GM12891 (cell line): Measurements from ENCODE around the gene PHF24.
A peak's percentile ranks its signal among the peaks of the same experiment; 100 is the strongest.
"Not testable (repeated sequence)": the region's sequence is repeated elsewhere in the genome, so short reads cannot be mapped to it uniquely, and the experiment has no call there.

Experiments
- DNase-seq: peaks from one replicate; pipeline ENCODE4 v3.0.0; 2011; ENCODE audit warnings: low spot score; ENCODE audit not compliant: insufficient read length
- FAIRE-seq: peaks from 2 replicates; lab custom pipeline; 2011; peaks lifted over from hg19 to GRCh38; lab: Jason Lieb, UNC
- PAX5 ChIP-seq: IDR thresholded peaks from 2 replicates; pipeline ENCODE4 v1.6.1; 2011; ENCODE audit warnings: low read length, moderate library complexity, mild to moderate bottlenecking; ENCODE audit not compliant: insufficient read depth, severe bottlenecking
- POLR2A ChIP-seq: IDR thresholded peaks from 2 replicates; pipeline ENCODE4 v1.6.1; 2011; ENCODE audit warnings: low read depth, low read length, control low read depth
- POLR2AphosphoS5 ChIP-seq: IDR thresholded peaks from 2 replicates; pipeline ENCODE4 v1.6.1; 2011; ENCODE audit warnings: low read depth, low read length, control low read depth
- POU2F2 ChIP-seq: IDR thresholded peaks from 2 replicates; pipeline ENCODE4 v1.6.1; 2011; ENCODE audit warnings: low read depth, mild to moderate bottlenecking, control low read depth, low read length, moderate library complexity
- SPI1 ChIP-seq: IDR thresholded peaks from 2 replicates; pipeline ENCODE4 v1.6.1; 2011; ENCODE audit warnings: low read depth, low read length, control low read depth
- TAF1 ChIP-seq: IDR thresholded peaks from 2 replicates; pipeline ENCODE4 v1.6.1; 2011; ENCODE audit warnings: low read depth, low read length, control low read depth

PHF24 gene

DNA sequence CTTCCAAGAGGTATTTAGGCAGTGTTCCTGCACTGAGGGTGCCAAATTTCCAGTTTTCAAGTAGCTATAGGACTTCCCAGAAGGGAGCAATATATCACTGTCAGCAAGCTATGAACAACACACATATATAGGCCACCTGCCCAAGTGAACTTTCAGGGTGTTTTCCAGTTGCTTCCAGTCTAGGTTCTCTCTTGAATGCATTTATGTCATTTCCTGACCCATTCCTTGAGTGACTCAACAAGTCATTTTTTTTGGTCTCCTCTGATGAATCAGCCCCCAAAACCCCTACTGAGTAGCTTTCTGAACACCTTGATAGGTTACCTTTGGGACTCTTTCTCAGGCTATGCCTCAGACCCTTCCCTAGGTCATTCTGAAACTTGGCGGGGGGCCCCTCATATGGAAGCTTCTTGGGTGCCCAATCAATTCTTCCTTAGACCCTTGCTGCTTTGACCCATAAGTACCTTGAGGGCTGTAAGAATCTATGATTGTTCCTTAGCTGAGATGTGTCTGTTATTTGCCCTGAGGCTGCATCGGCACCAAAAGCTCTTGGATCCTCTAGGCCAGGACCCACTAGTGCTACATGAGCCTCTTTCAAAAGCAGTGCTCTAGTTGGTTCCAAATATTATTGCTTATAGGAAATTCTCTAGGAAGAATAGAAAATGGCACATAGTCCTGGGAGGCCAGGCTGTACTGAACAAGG lies 43.9 kb downstream of the PHF24 start:
- DNase-seq (no peak), FAIRE-seq (no peak)
- TF ChIP-seq POU2F2, result no peak
- TF ChIP-seq POLR2AphosphoS5, result no peak
- no peak for TF ChIP-seq POLR2A
- no peak for TF ChIP-seq TAF1
- TF ChIP-seq PAX5, result no peak
- TF ChIP-seq SPI1, result no peak

DNA sequence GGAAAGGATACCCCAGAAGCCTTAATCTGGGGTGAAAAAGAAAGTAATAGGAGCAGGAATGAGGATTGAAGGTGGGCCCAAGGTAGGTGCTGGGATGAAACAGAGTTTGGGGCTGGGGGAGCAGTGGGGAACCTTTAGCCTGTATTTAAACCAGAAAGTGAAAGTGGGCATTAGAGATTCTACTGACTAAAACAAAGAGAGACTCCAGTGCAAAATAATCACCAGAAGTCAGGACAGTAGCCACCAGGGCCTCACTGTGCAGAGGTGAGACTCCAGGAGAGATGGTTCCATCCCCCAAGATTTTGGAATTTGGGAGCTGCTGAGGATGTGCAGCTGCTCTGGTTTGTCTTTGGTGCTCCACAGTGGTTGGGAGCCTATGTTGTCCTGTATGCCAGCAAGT lies 44.5 kb downstream of the PHF24 start:
- TF ChIP-seq TAF1 (no peak), POLR2A (no peak), POLR2AphosphoS5 (no peak), SPI1 (no peak), POU2F2 (no peak), PAX5 (no peak)
- no peak for DNase-seq
- FAIRE-seq, result no peak

DNA sequence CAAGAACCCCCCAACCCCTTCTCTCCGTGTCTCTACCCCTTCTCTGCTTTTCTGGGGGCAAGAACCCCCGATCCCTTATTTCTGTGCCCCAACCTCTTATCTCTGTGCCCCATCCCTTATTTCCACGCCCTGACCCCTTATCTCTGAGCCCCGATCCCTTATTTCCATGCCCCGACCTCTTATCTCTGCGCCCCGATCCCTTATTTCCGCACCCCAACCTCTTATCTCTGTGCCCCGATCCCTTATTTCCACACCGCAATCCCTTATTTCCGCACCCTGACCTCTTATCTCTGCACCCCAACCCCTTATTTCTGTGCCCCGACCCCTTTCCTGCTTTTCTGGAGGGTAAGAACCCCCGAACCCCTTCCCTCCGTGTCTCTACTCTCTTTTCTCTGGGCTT lies 46.2 kb downstream of the PHF24 start:
- DNase-seq, FAIRE-seq: not testable (repeated sequence)

- no peak for DNase-seq
These were observed 52.4 kb downstream of the PHF24 start for GRCh38 chr9:35010351-35010958.

DNA sequence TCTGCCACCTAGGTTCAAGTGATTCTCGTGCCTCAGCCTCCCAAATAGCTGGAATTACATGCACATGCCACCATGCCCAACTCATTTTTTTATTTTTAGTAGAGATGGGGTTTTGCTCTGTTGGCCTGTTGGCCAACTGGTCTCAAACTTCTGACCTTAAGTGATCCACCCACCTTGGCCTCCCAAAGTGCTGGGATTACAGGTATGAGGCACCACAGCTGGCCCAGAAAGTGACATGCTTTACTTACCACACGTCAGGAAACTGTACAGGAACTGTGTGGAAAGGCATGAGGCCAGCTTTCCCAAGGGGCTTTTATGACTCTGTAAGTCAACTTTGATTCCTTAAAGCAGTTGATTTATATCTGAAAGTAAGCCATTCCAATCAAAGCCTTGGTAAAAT lies 56.4 kb downstream of the PHF24 start:
- FAIRE-seq (no peak), DNase-seq (no peak)
- TF ChIP-seq POLR2AphosphoS5 (no peak), TAF1 (no peak), PAX5 (no peak), POLR2A (no peak), POU2F2 (no peak), SPI1 (no peak)

More at GRCh38 chr9:35010351-35010958, 52.4 kb downstream of the PHF24 start:
- TF ChIP-seq PAX5 (no peak), SPI1 (no peak), POU2F2 (no peak), POLR2AphosphoS5 (no peak), TAF1 (no peak), POLR2A (no peak)
- FAIRE-seq, result peak; percentile 28

DNA sequence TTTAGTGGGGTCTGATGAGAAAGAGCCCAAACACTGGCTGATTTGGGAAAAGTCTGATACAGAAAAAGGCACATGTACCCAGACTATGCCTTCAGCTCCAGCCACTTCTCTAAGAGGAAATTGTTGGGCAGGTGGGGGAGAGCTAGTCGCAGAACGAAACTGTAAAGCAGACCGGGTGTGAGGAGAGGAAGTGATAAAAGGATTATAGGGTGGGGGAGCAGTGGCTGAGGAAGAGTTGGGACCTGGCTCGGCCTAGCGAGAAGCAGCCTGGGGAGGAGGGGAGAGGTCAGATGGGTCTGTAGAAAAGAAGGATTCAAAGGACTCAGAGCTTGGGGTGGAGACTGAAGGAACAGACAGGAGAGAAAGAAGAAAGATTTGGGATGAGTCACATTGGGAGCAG lies 65.4 kb downstream of the PHF24 start:
- DNase-seq, FAIRE-seq: not testable (repeated sequence)
- TF ChIP-seq SPI1, result peak; percentile 73

DNA sequence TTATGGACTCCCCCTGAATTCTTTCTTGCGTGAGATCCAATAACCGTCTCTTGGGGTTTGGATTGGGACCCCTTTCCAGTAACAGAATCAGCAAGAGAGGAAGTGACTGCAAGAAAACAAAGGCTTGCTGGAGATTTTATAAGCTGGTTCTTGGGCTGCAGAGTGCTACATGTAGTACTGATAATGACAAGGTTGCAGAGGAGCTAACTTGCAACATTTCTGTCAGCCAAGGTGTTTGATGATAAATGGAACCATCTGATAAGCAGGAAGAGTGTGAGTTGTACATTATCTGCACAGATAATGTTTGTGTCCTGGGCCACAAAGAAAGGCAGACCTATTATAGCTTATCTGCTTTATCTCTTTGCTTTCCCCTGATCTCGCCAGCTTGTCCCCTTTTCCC lies 68.6 kb downstream of the PHF24 start:
- no peak for DNase-seq
- TF ChIP-seq TAF1 (no peak), SPI1 (0 out of 2 replicates have a peak, but pooled peaks have one; percentile 4), PAX5 (no peak)
- FAIRE-seq, result no peak

DNA sequence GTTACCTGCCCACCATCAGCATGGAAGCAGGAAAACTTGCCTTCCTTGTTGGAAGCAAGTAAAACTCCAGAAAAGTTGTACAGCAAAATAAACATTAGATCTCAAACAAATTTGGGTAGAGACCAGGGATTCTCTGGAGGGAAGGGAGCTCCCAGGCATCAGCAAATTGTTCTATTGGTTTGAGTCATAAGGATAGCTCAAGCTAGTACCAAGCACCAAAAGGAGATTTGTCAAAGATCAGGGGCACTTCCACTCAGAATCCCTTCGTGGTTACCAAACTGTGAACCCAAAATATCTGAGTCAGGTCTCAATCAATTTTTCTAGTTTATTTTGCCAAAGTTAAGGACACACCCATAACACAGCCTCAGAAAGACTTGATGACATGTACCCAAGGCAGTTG lies 69.3 kb downstream of the PHF24 start:
- no peak for DNase-seq
- no peak for FAIRE-seq
- TF ChIP-seq TAF1, result no peak
- TF ChIP-seq SPI1, result no peak
- TF ChIP-seq POLR2A, result no peak
- no peak for TF ChIP-seq POLR2AphosphoS5
- TF ChIP-seq POU2F2, result no peak

- no peak for DNase-seq
- no peak for TF ChIP-seq POU2F2
- FAIRE-seq, result no peak
These were observed 69.8 kb downstream of the PHF24 start for GRCh38 chr9:35027860-35028259.

GRCh38 chr9:35028341-35028740 lies 70.3 kb downstream of the PHF24 start:
- FAIRE-seq, result no peak
- TF ChIP-seq SPI1 (no peak), POU2F2 (no peak), TAF1 (no peak)
- no peak for DNase-seq

GRCh38 chr9:35029241-35029640 lies 71.2 kb downstream of the PHF24 start:
- DNase-seq, result no peak
- no peak for TF ChIP-seq PAX5
- no peak for TF ChIP-seq TAF1
- TF ChIP-seq POLR2A, result no peak
- no peak for TF ChIP-seq SPI1
- no peak for TF ChIP-seq POU2F2
- no peak for TF ChIP-seq POLR2AphosphoS5
- FAIRE-seq, result no peak

GRCh38 chr9:35029852-35030251 lies 71.8 kb downstream of the PHF24 start:
- no peak for DNase-seq
- FAIRE-seq, result no peak
- TF ChIP-seq POLR2A (no peak), SPI1 (no peak), POLR2AphosphoS5 (no peak), PAX5 (no peak), POU2F2 (no peak), TAF1 (no peak)
